ENCODE results near the gene NEMF.
"Not testable (repeated sequence)": the region's sequence is repeated elsewhere in the genome, so short reads cannot be mapped to it uniquely, and the experiment has no call there.

DNA sequence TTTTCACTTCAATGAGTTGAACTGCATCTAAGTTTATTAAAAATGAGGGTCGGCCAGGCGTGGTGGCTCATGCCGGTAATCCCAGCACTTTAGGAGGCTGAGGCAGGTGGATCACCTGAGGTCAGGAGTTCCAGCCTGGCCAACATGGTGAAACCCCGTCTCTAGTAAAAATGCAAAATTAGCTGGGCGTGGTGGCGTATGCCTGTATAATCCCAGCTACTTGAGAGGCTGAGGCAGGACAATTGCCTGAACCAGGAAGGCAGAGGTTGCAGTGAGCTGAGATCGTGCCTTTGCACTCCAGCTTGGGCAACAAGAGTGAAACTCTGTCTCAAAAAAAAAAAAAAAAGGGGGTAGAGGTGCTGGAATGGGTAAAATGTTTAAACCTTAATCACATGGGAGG is 71.5 kb downstream of the NEMF start:
- TF ChIP-seq, protein P1, sequence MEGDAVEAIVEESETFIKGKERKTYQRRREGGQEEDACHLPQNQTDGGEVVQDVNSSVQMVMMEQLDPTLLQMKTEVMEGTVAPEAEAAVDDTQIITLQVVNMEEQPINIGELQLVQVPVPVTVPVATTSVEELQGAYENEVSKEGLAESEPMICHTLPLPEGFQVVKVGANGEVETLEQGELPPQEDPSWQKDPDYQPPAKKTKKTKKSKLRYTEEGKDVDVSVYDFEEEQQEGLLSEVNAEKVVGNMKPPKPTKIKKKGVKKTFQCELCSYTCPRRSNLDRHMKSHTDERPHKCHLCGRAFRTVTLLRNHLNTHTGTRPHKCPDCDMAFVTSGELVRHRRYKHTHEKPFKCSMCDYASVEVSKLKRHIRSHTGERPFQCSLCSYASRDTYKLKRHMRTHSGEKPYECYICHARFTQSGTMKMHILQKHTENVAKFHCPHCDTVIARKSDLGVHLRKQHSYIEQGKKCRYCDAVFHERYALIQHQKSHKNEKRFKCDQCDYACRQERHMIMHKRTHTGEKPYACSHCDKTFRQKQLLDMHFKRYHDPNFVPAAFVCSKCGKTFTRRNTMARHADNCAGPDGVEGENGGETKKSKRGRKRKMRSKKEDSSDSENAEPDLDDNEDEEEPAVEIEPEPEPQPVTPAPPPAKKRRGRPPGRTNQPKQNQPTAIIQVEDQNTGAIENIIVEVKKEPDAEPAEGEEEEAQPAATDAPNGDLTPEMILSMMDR (IDR thresholded peaks at IDR 0.05), result not testable (repeated sequence)
- not testable (repeated sequence) for TF ChIP-seq ZFX (IDR thresholded peaks at IDR 0.05; ENCODE audit: borderline replicate concordance)
